B cell (primary cell): ENCODE data around the gene ZNF438.

Source experiments
- EZH2 ChIP-seq: IDR thresholded peaks from 2 replicates; pipeline ENCODE4 v1.6.1; 2012; ENCODE audit warnings: borderline replicate concordance, low read depth, mild to moderate bottlenecking, moderate library complexity, low read length; ENCODE audit not compliant: insufficient read depth, poor library complexity, severe bottlenecking
- TF ChIP-seq, protein P1 (sequence below): fragments of 200-600 bp; IDR thresholded peaks from one replicate; pipeline ENCODE4 v1.8.0; 2022; ENCODE audit warnings: antibody characterized with exemption, mild to moderate bottlenecking

DNA sequence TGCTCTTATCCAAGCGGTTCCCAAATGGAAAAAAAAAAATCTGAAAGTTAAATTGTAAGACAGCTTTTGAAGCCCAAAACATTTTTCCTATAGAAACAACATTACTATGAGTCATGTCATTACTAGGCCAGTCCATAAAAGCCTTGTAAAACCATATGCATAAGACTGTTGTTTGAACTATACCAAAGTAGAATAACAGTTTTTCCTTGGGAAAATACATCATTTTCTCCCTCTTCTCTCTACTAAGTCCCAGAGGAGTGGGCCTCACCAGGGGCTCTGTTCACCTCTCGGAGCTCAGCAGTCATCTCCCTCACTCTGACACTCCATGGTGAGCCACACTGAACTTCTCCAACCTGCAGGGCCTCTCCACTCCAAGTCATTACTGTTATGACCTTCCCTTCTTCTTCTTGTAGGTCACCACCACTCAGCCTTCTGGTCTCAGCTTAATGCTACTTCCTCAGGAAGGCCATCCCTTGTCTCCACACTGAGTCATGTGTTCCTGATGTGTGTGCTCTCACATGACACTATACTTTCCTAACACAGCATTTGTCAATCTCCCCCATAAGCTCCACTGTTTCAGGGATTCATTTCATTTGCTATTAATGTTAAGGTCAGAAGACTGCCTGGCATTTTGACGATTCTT is 32.5 kb downstream of the ZNF438 start:
- TF ChIP-seq, protein P1, sequence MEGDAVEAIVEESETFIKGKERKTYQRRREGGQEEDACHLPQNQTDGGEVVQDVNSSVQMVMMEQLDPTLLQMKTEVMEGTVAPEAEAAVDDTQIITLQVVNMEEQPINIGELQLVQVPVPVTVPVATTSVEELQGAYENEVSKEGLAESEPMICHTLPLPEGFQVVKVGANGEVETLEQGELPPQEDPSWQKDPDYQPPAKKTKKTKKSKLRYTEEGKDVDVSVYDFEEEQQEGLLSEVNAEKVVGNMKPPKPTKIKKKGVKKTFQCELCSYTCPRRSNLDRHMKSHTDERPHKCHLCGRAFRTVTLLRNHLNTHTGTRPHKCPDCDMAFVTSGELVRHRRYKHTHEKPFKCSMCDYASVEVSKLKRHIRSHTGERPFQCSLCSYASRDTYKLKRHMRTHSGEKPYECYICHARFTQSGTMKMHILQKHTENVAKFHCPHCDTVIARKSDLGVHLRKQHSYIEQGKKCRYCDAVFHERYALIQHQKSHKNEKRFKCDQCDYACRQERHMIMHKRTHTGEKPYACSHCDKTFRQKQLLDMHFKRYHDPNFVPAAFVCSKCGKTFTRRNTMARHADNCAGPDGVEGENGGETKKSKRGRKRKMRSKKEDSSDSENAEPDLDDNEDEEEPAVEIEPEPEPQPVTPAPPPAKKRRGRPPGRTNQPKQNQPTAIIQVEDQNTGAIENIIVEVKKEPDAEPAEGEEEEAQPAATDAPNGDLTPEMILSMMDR, result no peak
- TF ChIP-seq EZH2, result no peak
